ENCODE measurements around the gene PROX2. TPM values are rescaled to one million over a fixed set of nuclear protein-coding genes. Genes with fewer than 3 reads are reported as not detected.

The PROX2 gene
- total RNA-seq, 1 donor from 2014 or later, result not detected

- DNase-seq (ENCODE audit: low read depth), result no peak
- H3K27me3 ChIP-seq (ENCODE audit: control insufficient read depth, insufficient read depth, low read length), result no peaks in the 10 kb centered on the region
- TF ChIP-seq CTCF (IDR thresholded peaks at IDR 0.05; ENCODE audit: insufficient read depth, low read length, poor library complexity, severe bottlenecking), result no peak
These were observed 35.3 kb upstream of the PROX2 start for GRCh38 chr14:74911221-74911620.

DNA sequence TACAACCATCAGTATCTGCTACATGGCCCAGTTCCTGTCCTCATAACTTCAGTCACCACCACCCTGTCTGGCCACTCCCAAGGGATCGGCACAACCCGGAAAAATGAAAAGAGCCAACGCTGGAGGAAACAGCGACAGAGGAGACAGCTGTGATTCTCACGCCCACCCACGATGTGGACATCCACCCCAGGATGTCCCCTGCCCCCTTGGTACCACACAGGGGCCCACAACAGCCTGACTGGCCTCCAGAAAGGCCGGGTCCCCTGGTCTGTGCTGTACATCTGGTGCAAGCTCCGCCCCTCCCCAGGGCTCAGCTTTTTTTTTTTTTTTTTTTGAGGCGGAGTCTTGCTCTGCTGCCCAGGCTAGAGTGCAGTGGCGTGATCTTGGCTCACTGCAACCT lies 34.6 kb upstream of the PROX2 start:
- no peak for DNase-seq (ENCODE audit: low read depth)
- H3K4me3 ChIP-seq (ENCODE audit: low read depth, low read length), result no peak overlapping the region
- TF ChIP-seq CTCF (IDR thresholded peaks at IDR 0.05; ENCODE audit: insufficient read depth, low read length, poor library complexity, severe bottlenecking), result no peak
- no peaks in the 10 kb centered on the region for H3K27me3 ChIP-seq (ENCODE audit: control insufficient read depth, insufficient read depth, low read length)
- no peaks in the 10 kb centered on the region for H3K36me3 ChIP-seq (ENCODE audit: control insufficient read depth, insufficient read depth, low read length)

More at GRCh38 chr14:74911221-74911620, 35.3 kb upstream of the PROX2 start:
- Histone ChIP-seq H3K36me3 (ENCODE audit: control insufficient read depth, insufficient read depth, low read length) (no peaks in the 10 kb centered on the region), H3K4me3 (ENCODE audit: low read depth, low read length) (no peak overlapping the region)

DNA sequence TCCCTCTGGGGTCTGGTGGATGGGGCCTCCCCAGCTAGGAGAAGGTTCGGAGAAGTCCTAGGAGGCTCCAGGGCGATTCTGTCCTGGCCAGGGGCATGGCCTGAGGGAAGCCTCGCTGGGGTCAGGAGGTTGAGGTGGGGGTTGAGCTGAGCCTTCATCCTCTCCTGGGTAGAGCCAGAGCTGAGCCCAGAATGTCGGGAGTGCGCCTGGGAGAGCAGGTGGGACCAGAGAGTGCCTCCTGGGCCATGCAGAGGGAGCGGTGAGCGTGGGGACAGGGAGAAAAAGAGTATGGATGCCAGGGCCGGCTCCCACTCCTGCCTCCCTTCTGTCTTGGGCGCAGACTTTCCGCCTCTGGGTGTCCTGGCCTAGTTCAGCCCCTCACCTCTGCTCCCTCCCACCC lies 34.0 kb upstream of the PROX2 start:
- DNase-seq (ENCODE audit: low read depth), result no peak
- Histone ChIP-seq H3K27me3 (ENCODE audit: control insufficient read depth, insufficient read depth, low read length) (no peaks in the 10 kb centered on the region), H3K4me3 (ENCODE audit: low read depth, low read length) (no peak overlapping the region), H3K36me3 (ENCODE audit: control insufficient read depth, insufficient read depth, low read length) (no peaks in the 10 kb centered on the region)
- no peak for TF ChIP-seq CTCF (IDR thresholded peaks at IDR 0.05; ENCODE audit: insufficient read depth, low read length, poor library complexity, severe bottlenecking)

DNA sequence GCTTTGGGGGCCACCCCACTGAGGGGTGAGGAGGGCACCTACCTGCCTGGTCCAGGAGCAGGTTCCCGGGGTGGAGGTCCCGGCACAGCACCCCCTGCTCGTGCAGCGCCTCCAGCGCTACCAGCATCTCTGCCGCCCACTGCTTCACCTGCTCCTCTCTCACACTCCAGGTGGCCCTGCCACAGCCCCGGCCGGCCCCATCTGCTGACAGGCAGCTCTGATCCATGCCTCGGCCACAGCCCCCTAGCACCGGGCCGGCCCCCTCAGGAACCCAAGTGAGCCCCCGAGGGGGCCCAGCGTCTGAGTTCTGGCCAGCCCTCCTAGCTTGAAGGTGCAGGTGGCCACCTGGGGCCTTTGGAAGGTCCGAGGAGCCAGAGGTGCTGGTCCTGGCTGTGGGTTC lies 33.6 kb upstream of the PROX2 start:
- Histone ChIP-seq H3K36me3 (ENCODE audit: control insufficient read depth, insufficient read depth, low read length) (peaks cover 1% of the 10 kb centered on the region), H3K4me3 (ENCODE audit: low read depth, low read length) (no peak overlapping the region), H3K27me3 (ENCODE audit: control insufficient read depth, insufficient read depth, low read length) (no peaks in the 10 kb centered on the region)
- DNase-seq (ENCODE audit: low read depth), result no peak
- no peak for TF ChIP-seq CTCF (IDR thresholded peaks at IDR 0.05; ENCODE audit: insufficient read depth, low read length, poor library complexity, severe bottlenecking)

DNA sequence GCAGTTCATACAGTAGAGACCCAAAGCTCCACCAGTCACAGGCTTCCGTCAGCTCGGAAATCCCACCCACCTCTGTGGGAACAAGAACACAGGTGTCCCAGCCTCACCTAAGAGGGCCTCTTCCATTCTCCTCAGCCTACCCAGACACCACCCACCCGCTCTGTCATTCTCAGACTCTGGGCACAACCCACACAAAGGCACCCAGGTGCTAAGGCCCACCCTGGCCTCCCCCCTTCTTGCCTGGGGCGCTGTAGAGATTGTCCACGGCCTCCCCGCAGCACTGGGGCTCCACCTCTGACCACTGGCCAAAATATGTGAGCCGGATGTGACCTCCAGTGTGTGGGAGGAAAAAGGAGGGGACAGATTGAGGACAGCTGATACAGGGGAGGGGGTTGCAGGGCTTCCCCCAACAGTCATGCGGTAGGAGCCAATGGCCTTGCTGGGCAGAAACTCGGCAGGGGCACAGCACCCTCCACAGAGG lies 33.0 kb upstream of the PROX2 start:
- no peak for DNase-seq (ENCODE audit: low read depth)
- Histone ChIP-seq H3K27me3 (ENCODE audit: control insufficient read depth, insufficient read depth, low read length) (no peaks in the 10 kb centered on the region), H3K4me3 (ENCODE audit: low read depth, low read length) (no peak overlapping the region), H3K36me3 (ENCODE audit: control insufficient read depth, insufficient read depth, low read length) (peaks cover 1% of the 10 kb centered on the region)
- TF ChIP-seq CTCF (IDR thresholded peaks at IDR 0.05; ENCODE audit: insufficient read depth, low read length, poor library complexity, severe bottlenecking), result no peak

GRCh38 chr14:74907744-74908143 lies 31.8 kb upstream of the PROX2 start:
- no peak overlapping the region for H3K4me3 ChIP-seq (ENCODE audit: low read depth, low read length)
- no peaks in the 10 kb centered on the region for H3K27me3 ChIP-seq (ENCODE audit: control insufficient read depth, insufficient read depth, low read length)
- peaks cover 1% of the 10 kb centered on the region for H3K36me3 ChIP-seq (ENCODE audit: control insufficient read depth, insufficient read depth, low read length)
- DNase-seq (ENCODE audit: low read depth), result no peak
- no peak for TF ChIP-seq CTCF (IDR thresholded peaks at IDR 0.05; ENCODE audit: insufficient read depth, low read length, poor library complexity, severe bottlenecking)
